ENCODE measurements around the gene SULT4A1.
A peak's percentile ranks its signal among the peaks of the same experiment; 100 is the strongest.

DNA sequence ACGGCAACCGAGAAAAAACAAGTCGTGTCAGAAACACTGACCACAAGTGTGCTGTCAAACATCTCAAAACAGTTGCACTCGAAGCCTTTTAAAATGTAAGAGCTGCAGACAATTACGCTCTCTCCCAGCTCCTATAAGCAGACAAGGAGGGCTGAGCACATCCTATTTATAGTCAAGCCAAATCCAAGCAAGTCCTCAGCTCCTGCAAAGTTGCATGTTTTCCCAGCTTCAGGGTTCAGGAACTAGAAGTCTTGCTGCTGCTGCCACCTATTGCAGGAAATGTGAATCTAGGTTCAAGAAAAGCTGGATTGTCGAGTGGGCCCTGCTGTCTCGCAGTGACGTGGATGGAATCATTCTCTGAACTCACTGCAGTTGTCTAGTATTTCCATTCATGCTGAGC is 65.7 kb downstream of the SULT4A1 start:
- TF ChIP-seq, protein P1, sequence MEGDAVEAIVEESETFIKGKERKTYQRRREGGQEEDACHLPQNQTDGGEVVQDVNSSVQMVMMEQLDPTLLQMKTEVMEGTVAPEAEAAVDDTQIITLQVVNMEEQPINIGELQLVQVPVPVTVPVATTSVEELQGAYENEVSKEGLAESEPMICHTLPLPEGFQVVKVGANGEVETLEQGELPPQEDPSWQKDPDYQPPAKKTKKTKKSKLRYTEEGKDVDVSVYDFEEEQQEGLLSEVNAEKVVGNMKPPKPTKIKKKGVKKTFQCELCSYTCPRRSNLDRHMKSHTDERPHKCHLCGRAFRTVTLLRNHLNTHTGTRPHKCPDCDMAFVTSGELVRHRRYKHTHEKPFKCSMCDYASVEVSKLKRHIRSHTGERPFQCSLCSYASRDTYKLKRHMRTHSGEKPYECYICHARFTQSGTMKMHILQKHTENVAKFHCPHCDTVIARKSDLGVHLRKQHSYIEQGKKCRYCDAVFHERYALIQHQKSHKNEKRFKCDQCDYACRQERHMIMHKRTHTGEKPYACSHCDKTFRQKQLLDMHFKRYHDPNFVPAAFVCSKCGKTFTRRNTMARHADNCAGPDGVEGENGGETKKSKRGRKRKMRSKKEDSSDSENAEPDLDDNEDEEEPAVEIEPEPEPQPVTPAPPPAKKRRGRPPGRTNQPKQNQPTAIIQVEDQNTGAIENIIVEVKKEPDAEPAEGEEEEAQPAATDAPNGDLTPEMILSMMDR (IDR thresholded peaks at IDR 0.05) = peak in 1 of 6 experiments; percentile 38
- TF ChIP-seq POLR2A (IDR thresholded peaks at IDR 0.05) = no peak

Measured in esophagus squamous epithelium (tissue), 4 donors.